ENCODE results near the gene PREX1.

DNA sequence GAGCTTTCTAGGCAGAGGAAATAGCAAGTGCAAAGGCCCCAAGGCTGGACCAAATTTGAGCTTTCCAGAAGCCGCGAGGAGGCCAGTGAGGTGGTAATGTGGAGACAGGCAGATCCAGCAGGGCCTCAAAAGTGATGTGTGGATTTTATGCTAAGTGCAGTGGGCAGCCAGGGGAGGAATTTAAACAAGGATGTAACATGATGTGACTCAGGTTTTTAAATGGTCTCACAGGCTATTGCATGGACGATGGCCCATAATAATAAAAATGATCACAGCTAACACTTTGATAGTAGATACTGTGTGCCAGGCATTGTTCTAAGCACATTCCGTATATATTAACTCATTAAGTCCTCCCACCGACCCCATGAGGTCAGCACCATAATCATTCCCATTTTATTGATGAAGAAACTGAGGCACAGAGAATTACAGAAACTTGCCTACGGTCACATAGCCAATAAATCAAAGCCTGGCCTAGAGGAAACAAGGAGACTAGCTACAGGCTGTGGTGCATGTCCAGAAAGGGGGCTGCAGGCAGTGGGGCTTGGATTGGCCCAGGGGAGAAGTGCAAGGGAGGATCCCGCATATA is 18.0 kb upstream of the PREX1 start:
- no peak for TF ChIP-seq EZH2 (IDR thresholded peaks at IDR 0.05; ENCODE audit: low read depth)
- TF ChIP-seq, protein P1, sequence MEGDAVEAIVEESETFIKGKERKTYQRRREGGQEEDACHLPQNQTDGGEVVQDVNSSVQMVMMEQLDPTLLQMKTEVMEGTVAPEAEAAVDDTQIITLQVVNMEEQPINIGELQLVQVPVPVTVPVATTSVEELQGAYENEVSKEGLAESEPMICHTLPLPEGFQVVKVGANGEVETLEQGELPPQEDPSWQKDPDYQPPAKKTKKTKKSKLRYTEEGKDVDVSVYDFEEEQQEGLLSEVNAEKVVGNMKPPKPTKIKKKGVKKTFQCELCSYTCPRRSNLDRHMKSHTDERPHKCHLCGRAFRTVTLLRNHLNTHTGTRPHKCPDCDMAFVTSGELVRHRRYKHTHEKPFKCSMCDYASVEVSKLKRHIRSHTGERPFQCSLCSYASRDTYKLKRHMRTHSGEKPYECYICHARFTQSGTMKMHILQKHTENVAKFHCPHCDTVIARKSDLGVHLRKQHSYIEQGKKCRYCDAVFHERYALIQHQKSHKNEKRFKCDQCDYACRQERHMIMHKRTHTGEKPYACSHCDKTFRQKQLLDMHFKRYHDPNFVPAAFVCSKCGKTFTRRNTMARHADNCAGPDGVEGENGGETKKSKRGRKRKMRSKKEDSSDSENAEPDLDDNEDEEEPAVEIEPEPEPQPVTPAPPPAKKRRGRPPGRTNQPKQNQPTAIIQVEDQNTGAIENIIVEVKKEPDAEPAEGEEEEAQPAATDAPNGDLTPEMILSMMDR (conservative IDR thresholded peaks at IDR 0.05) = no peak

All from PC-9 (cell line).